UCSD-AML1 (cell line): ENCODE results near the gene MTF1.
A peak's percentile ranks its signal among the peaks of the same experiment; 100 is the strongest.
"Not testable (repeated sequence)": the region's sequence is repeated elsewhere in the genome, so short reads cannot be mapped to it uniquely, and the experiment has no call there.

Source experiments
- DNase-seq: peaks from one replicate; lab custom pipeline; 2025; ENCODE audit not compliant: unreplicated experiment; lab: John Stamatoyannopoulos, UW

Gene MTF1

GRCh38 chr1:37859507-37860345 lies at the start of gene MTF1:
TSS of gene MTF1 (minus strand) at chr1:37859592. CDS start at chr1:37857658, 1,934 bp downstream.
- DNase-seq: peak; percentile 95

- DNase-seq: not testable (repeated sequence)
Measured at GRCh38 chr1:37908531-37908930, 49.1 kb upstream of the MTF1 start.

- not testable (repeated sequence) for DNase-seq
Measured at GRCh38 chr1:37907416-37908125, 48.2 kb upstream of the MTF1 start.

GRCh38 chr1:37906591-37906990 lies 47.2 kb upstream of the MTF1 start:
- DNase-seq: not testable (repeated sequence)

- DNase-seq: no peak
Measured at GRCh38 chr1:37905727-37906126, 46.3 kb upstream of the MTF1 start.

- not testable (repeated sequence) for DNase-seq
Measured at GRCh38 chr1:37903921-37904320, 44.5 kb upstream of the MTF1 start.

- DNase-seq: no peak
Measured at GRCh38 chr1:37902983-37903382, 43.6 kb upstream of the MTF1 start.

- DNase-seq: no peak
Measured at GRCh38 chr1:37901893-37902225, 42.5 kb upstream of the MTF1 start.

- peak; percentile 62 for DNase-seq
Measured at GRCh38 chr1:37901191-37901892, 42.0 kb upstream of the MTF1 start.

- DNase-seq: not testable (repeated sequence)
Measured at GRCh38 chr1:37897563-37897962, 38.2 kb upstream of the MTF1 start.

GRCh38 chr1:37893673-37894072 lies 34.3 kb upstream of the MTF1 start:
- DNase-seq: no peak

- DNase-seq: no peak
Measured at GRCh38 chr1:37892151-37893047, 33.0 kb upstream of the MTF1 start.

GRCh38 chr1:37890378-37891014 lies 31.1 kb upstream of the MTF1 start:
- no peak for DNase-seq

- DNase-seq: no peak
Measured at GRCh38 chr1:37888022-37888700, 28.8 kb upstream of the MTF1 start.

GRCh38 chr1:37884145-37884544 lies 24.8 kb upstream of the MTF1 start:
- no peak for DNase-seq

- DNase-seq: no peak
Measured at GRCh38 chr1:37883671-37884070, 24.3 kb upstream of the MTF1 start.

- no peak for DNase-seq
Measured at GRCh38 chr1:37879865-37880264, 20.5 kb upstream of the MTF1 start.

- no peak for DNase-seq
Measured at GRCh38 chr1:37878071-37878470, 18.7 kb upstream of the MTF1 start.

- no peak for DNase-seq
Measured at GRCh38 chr1:37875833-37876232, 16.4 kb upstream of the MTF1 start.

GRCh38 chr1:37872692-37873091 lies 13.3 kb upstream of the MTF1 start:
- no peak for DNase-seq
